GM12878 (cell line): ENCODE measurements around the gene HERC5. TPM values are rescaled to one million over a fixed set of nuclear protein-coding genes. Genes with fewer than 3 reads are reported as not detected.

Source experiments
- ATAC-seq: fragments of 200-7000 bp; cut with Tn5 transposase; 3 replicates; pipeline ENCODE4 v1.9.1; 2020; ENCODE audit warnings: mild to moderate bottlenecking, moderate library complexity
- BruUV-seq: library from RNA; stranded (reverse); fragments of 400-500 nt; replicated peaks from 2 replicates; lab custom pipeline; 2021; lab: Mats Ljungman, UMichigan
- CTCF ChIA-PET: fragments of 300-600 bp; sonication (Branson Sonifier 250); formaldehyde crosslinking; extraction: SDS; loops from one replicate; lab custom pipeline; 2021; ENCODE audit warnings: inconsistent platforms; lab: Yijun Ruan, JAX
- POLR2A ChIA-PET: fragments of 350-600 bp; formaldehyde crosslinking; extraction: SDS; loops from one replicate; lab custom pipeline; 2021; ENCODE audit warnings: inconsistent platforms; lab: Charles Lee
- RAD21 ChIA-PET: fragments of 300-600 bp; sonication (Branson Sonifier 250); formaldehyde crosslinking; loops from one replicate; lab custom pipeline; 2023; ENCODE audit warnings: antibody characterized with exemption; ENCODE audit not compliant: unreplicated experiment; lab: Charles Lee
- SMC1A ChIA-PET: fragments of 300-600 bp; sonication (Branson Sonifier 250); formaldehyde crosslinking; loops from one replicate; lab custom pipeline; 2023; ENCODE audit not compliant: unreplicated experiment, uncharacterized antibody; lab: Charles Lee
- DNase-seq: peaks from one replicate; pipeline ENCODE4 v3.0.0-alpha.2; 2011; ENCODE audit warnings: low read depth, low spot score
- FAIRE-seq: peaks from 3 replicates; lab custom pipeline; 2011; peaks lifted over from hg19 to GRCh38; lab: Jason Lieb, UNC
- H2AFZ ChIP-seq: 2 replicates; pipeline ENCODE4 v1.6.0; 2011; ENCODE audit warnings: low read depth, low read length, control low read depth; ENCODE audit not compliant: control insufficient read depth
- H3K27ac ChIP-seq: 2 replicates; pipeline ENCODE4 v1.5.1; 2011; ENCODE audit warnings: control low read depth; ENCODE audit not compliant: control insufficient read depth, insufficient read depth
- H3K27me3 ChIP-seq, 2 experiments: replicated peaks in 1 of 2; 2 replicates each; pipeline versions ENCODE4 v1.6.0 to v1.6.1; 2011; ENCODE audit warnings: low read length in 1 of 2; ENCODE audit not compliant: control insufficient read depth in 2 of 2, insufficient read depth in 2 of 2
- H3K36me3 ChIP-seq, 2 experiments: 2 replicates each; pipeline ENCODE4 v1.5.1; 2011; ENCODE audit warnings: low read length in 1 of 2; ENCODE audit not compliant: control insufficient read depth in 2 of 2, insufficient read depth in 2 of 2
- H3K4me1 ChIP-seq: 2 replicates; pipeline ENCODE4 v1.6.1; 2011; ENCODE audit warnings: mild to moderate bottlenecking, low read length, moderate library complexity, mixed read lengths; ENCODE audit not compliant: control insufficient read depth, insufficient read depth
- H3K4me2 ChIP-seq: 2 replicates; pipeline ENCODE4 v1.6.0; 2011; ENCODE audit warnings: control low read depth; ENCODE audit not compliant: control insufficient read depth, insufficient read depth
- H3K4me3 ChIP-seq: fragments of 200-600 bp; sonication (generic); 2 replicates; pipeline ENCODE4 v1.5.1; 2016
- H3K79me2 ChIP-seq: 2 replicates; pipeline ENCODE4 v1.6.0; 2011; ENCODE audit warnings: low read length; ENCODE audit not compliant: control insufficient read depth, insufficient read depth
- H3K9ac ChIP-seq: 2 replicates; pipeline ENCODE4 v1.8.0; 2011; ENCODE audit warnings: low read length, control low read depth, mixed read lengths; ENCODE audit not compliant: control insufficient read depth, insufficient read depth
- H3K9me3 ChIP-seq: replicated peaks from 3 replicates; pipeline ENCODE4 v1.5.1; 2011; ENCODE audit warnings: mild to moderate bottlenecking, low read length; ENCODE audit not compliant: control insufficient read depth, insufficient read depth
- H4K20me1 ChIP-seq: 2 replicates; pipeline ENCODE4 v1.6.0; 2011; ENCODE audit not compliant: control insufficient read depth, insufficient read depth
- CBFB ChIP-seq: IDR thresholded peaks from 2 replicates; pipeline ENCODE4 v1.6.1; 2016; ENCODE audit warnings: antibody characterized with exemption, low read depth
- MEF2A ChIP-seq: IDR thresholded peaks from 2 replicates; pipeline ENCODE4 v1.6.1; 2011; ENCODE audit warnings: low read depth, mild to moderate bottlenecking, low read length, moderate library complexity; ENCODE audit not compliant: insufficient read depth
- NFYB ChIP-seq: IDR thresholded peaks from 2 replicates; pipeline ENCODE4 v1.6.1; 2011; ENCODE audit warnings: low read depth, mild to moderate bottlenecking, low read length, improper control_type of control experiment, moderate library complexity; ENCODE audit not compliant: insufficient read depth
- NRF1 ChIP-seq: conservative IDR thresholded peaks from 2 replicates; pipeline ENCODE4 v1.6.1; 2011; ENCODE audit warnings: mild to moderate bottlenecking, low read depth, low read length, improper control_type of control experiment
- POU2F2 ChIP-seq: IDR thresholded peaks from 3 replicates; pipeline ENCODE4 v1.6.1; 2011; ENCODE audit warnings: low read depth, mild to moderate bottlenecking, low read length, borderline replicate concordance
- SMC3 ChIP-seq: IDR thresholded peaks from 2 replicates; pipeline ENCODE4 v1.6.1; 2011; ENCODE audit warnings: low read length, improper control_type of control experiment, borderline replicate concordance
- WGBS: methylation state at CpG from one replicate; pipeline ENCODE4 v1.1.6; 2016; ENCODE audit warnings: low lambda C conversion rate; ENCODE audit not compliant: insufficient replicate concordance, insufficient coverage; ENCODE audit errors: missing lambda C conversion rate; 5-methylcytosine and 5-hydroxymethylcytosine counted together
- in situ Hi-C: fragments of 300-500 bp; cut with MboI; formaldehyde crosslinking; loops from 9 replicates; pipeline ENCODE4 v1.14.3; 2018; ENCODE audit warnings: mixed read lengths
- intact Hi-C: fragments of 100-400 bp; cut with micrococcal nuclease; formaldehyde crosslinking; loops from one replicate; pipeline ENCODE4 v1.14.2; 2022; ENCODE audit not compliant: unreplicated experiment
- polyA plus RNA-seq, 11 experiments: library from polyadenylated mRNA; depleted of rRNA in 4 of 11; unstranded in 6 of 11; stranded (reverse) in 5 of 11; fragments of >200 nt; fragmentation: Nextera tagmentation in 4 of 11; fragmentation: Illumina TruSeq in 1 of 11; extraction: Ambion mirVana in 4 of 11; extraction: Trizol in 1 of 11; gene quantifications; 1 replicate in 1 of 11; 2 replicates in 10 of 11; pipeline versions ENCODE4 v1.2.1 to v1.2.3, GENCODE V29; 2011 to 2016; ENCODE audit warnings: inconsistent platforms in 2 of 11, missing spikeins in 2 of 11, low read depth in 1 of 11
- total RNA-seq, 4 experiments: library from RNA; depleted of rRNA in 3 of 4; stranded (reverse); fragments of >200 nt in 3 of 4; fragmentation: Illumina TruSeq in 1 of 4; extraction: Trizol in 1 of 4; gene quantifications; 2 replicates each; pipeline versions ENCODE4 v1.2.1 to v1.2.3, GENCODE V29; 2013 to 2021

The HERC5 gene
- total and polyA plus RNA-seq, 10 of the 15 experiments (the other 5 are each of a cell fraction or from before 2014, with no cell fraction given): 12.5 to 60.7 (median 25.1) TPM

DNA sequence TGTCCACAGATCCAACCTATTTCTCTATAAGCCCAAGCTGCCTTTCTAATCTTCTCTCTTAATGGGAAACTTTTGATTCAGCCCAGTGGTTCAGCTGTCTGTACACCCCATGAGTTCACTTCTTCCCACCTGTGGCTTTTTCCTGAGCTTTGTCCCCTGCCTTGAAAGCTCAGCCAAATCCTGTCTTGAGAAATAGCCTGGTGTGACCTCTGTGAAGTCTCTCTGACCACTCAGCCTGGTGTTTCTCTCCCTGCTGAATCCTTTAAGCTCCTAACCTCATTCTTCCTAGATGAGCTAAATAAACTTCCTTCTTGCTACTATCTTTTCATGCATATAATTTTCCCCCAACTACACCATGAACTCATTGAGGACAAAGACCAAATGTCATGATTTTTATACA, 15.2 kb upstream of the HERC5 start:
- H3K9me3 ChIP-seq: peaks cover 2% of the 10 kb centered on the region; the same call in 1 of the 3 replicates
- TF ChIP-seq SMC3: no peak
- TF ChIP-seq CBFB: no peak
- TF ChIP-seq NRF1: no peak
- TF ChIP-seq, all 136 proteins: peak for 0
- no peak overlapping the region for H3K9ac ChIP-seq
- no peaks in the 10 kb centered on the region; the same call in 1 of the 2 replicates for H3K79me2 ChIP-seq
- CTCF ChIA-PET: interaction anchor here (1.1 to 1.8 kb wide), 2 partner anchors 13 to 63 kb away, joined by 5 read pairs; partner anchors contain the start of gene HERC6
- no peak overlapping the region for H3K4me3 ChIP-seq
- H3K27me3 ChIP-seq: no peaks in the 10 kb centered on the region
- ATAC-seq: no peak
- BruUV-seq: no TSS peak
- H4K20me1 ChIP-seq: no peaks in the 10 kb centered on the region
- H3K36me3 ChIP-seq: peaks cover 0 to 12% of the 10 kb centered on the region in 2 experiments; a peak in 3 of 4 replicates
- SMC1A ChIA-PET: interaction anchor here (0.8 to 1.4 kb wide), 4 partner anchors 10 to 61 kb away, joined by 3 to 4 read pairs (median 3); partner anchors contain the start of gene HERC5
- no peak overlapping the region for H2AFZ ChIP-seq
- no peak for FAIRE-seq
- in situ Hi-C loops: no loop called here
- no peak overlapping the region for H3K27ac ChIP-seq
- intact Hi-C loops: no loop called here
- H3K4me2 ChIP-seq: no peak overlapping the region
- DNase-seq: no peak
- POLR2A ChIA-PET: no interaction called here
- RAD21 ChIA-PET: interaction anchor here (1.2 kb wide), 1 partner anchor 73 kb away, joined by 3 read pairs; no protein-coding TSS in a partner anchor
- H3K4me1 ChIP-seq: no peaks in the 10 kb centered on the region

DNA sequence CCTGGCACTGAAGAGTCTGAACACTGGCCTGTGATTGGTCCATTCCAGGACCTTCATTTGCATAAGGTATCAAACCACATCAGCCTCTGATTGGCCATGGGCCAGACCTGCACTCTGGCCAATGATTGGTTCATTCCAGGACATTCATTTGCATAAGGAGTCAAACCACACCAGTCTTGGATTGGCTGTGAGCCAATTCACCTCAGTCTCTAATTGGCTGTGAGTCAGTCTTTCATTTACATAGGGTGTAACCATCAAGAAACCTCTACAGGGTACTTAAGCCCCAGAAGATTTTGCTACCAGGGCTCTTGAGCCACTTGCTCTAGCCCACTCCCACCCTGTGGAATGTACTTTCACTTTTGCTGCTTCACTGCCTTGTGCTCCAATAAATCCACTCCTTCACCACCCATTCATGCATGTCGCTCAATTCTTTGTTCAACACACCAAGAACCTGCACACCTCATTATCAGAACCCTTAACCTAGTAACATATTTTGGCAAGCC, 14.2 kb upstream of the HERC5 start:
- ATAC-seq: no peak
- DNase-seq: no peak
- no peaks in the 10 kb centered on the region for H3K27me3 ChIP-seq
- no peaks in the 10 kb centered on the region for H3K4me1 ChIP-seq
- H3K4me3 ChIP-seq: no peak overlapping the region
- ChIA-PET RAD21 (no interaction called here), POLR2A (no interaction called here), SMC1A (no interaction called here), CTCF (no interaction called here)
- BruUV-seq: TSS peak; percentile 76
- no peak overlapping the region for H3K9ac ChIP-seq
- in situ Hi-C loops: no loop called here
- H3K9me3 ChIP-seq: peaks cover 2% of the 10 kb centered on the region; the same call in 1 of the 3 replicates
- H3K4me2 ChIP-seq: no peak overlapping the region
- no peak for FAIRE-seq
- no peaks in the 10 kb centered on the region for H4K20me1 ChIP-seq
- H2AFZ ChIP-seq: no peak overlapping the region
- H3K27ac ChIP-seq: no peak overlapping the region
- intact Hi-C loops: no loop called here
- no peaks in the 10 kb centered on the region; the same call in 1 of the 2 replicates for H3K79me2 ChIP-seq
- TF ChIP-seq POU2F2 (peak; percentile 51; the same call in 1 of the 3 replicates), NFYB (peak; percentile 67), MEF2A (no peak)
- H3K36me3 ChIP-seq: peaks cover 0 to 12% of the 10 kb centered on the region in 2 experiments; a peak in 3 of 4 replicates
- 100% methylated on average over 1 of the region's 1 CpG for WGBS
